Panc1 (cell line): ENCODE data around the gene TRIM44. TPM values are rescaled to one million over a fixed set of nuclear protein-coding genes. Genes with fewer than 3 reads are reported as not detected.

Experiments
- ATAC-seq: fragments of 200-7000 bp; cut with Tn5 transposase; 2 replicates; pipeline ENCODE4 v1.9.1; 2020; ENCODE audit warnings: mild to moderate bottlenecking, moderate library complexity
- BruUV-seq: library from RNA; stranded (reverse); fragments of 400-500 nt; replicated peaks from 2 replicates; lab custom pipeline; 2021; lab: Mats Ljungman, UMichigan
- CTCF ChIA-PET: fragments of 300-600 bp; sonication (Branson Sonifier 250); formaldehyde crosslinking; loops from one replicate; lab custom pipeline; 2022; ENCODE audit warnings: antibody characterized with exemption; lab: Charles Lee
- POLR2A ChIA-PET: fragments of 300-600 bp; sonication (Branson Sonifier 250); formaldehyde crosslinking; loops from one replicate; lab custom pipeline; 2022; ENCODE audit warnings: antibody characterized with exemption; lab: Charles Lee
- DNase-seq: peaks from one replicate; pipeline ENCODE4 v3.0.0-alpha.2; 2010; ENCODE audit warnings: low read depth, low spot score
- H3K27ac ChIP-seq: 2 replicates; pipeline ENCODE4 v1.5.1; 2011; ENCODE audit warnings: mild to moderate bottlenecking, low read length, inconsistent platforms
- H3K27me3 ChIP-seq: fragments of 200-500 bp; sonication (Bioruptor generic); 2 replicates; pipeline ENCODE4 v1.6.0; 2014; ENCODE audit warnings: low read length, inconsistent platforms; ENCODE audit not compliant: control insufficient read depth, insufficient read depth
- H3K36me3 ChIP-seq: fragments of 200-500 bp; sonication (Bioruptor generic); 2 replicates; pipeline ENCODE4 v1.5.1; 2014; ENCODE audit warnings: inconsistent platforms, mild to moderate bottlenecking, low read length, moderate library complexity; ENCODE audit not compliant: control insufficient read depth, insufficient read depth
- H3K4me1 ChIP-seq: 2 replicates; pipeline ENCODE4 v1.5.1; 2011; ENCODE audit warnings: inconsistent platforms, mild to moderate bottlenecking, low read length, moderate library complexity; ENCODE audit not compliant: control insufficient read depth, insufficient read depth
- H3K4me3 ChIP-seq, 2 experiments: 2 replicates each; pipeline ENCODE4 v1.5.1; 2011 to 2012; ENCODE audit warnings: low read depth in 2 of 2, low read length in 2 of 2, mild to moderate bottlenecking in 2 of 2, inconsistent platforms in 1 of 2, moderate library complexity in 1 of 2
- H3K9me3 ChIP-seq: fragments of 200-500 bp; sonication (Bioruptor generic); 2 replicates; pipeline ENCODE4 v1.5.1; 2014; ENCODE audit warnings: low read depth, mild to moderate bottlenecking, inconsistent platforms, low read length, moderate library complexity; ENCODE audit not compliant: control insufficient read depth, insufficient read depth
- POLR2AphosphoS5 ChIP-seq: IDR thresholded peaks from 2 replicates; pipeline ENCODE4 v1.6.1; 2012; ENCODE audit warnings: mild to moderate bottlenecking, low read depth, low read length, moderate library complexity
- REST ChIP-seq, 2 experiments: IDR thresholded peaks; 2 replicates each; pipeline ENCODE4 v1.6.1; 2011 to 2012; ENCODE audit warnings: low read depth in 2 of 2, control low read depth in 1 of 2, low read length in 1 of 2, mild to moderate bottlenecking in 1 of 2, moderate library complexity in 1 of 2; ENCODE audit not compliant: insufficient read depth in 1 of 2
- SIN3A ChIP-seq: IDR thresholded peaks from 2 replicates; pipeline ENCODE4 v1.6.1; 2012; ENCODE audit warnings: low read depth, mild to moderate bottlenecking, low read length, moderate library complexity, borderline replicate concordance; ENCODE audit not compliant: insufficient read depth
- TCF7L2 ChIP-seq: IDR thresholded peaks from 2 replicates; pipeline ENCODE4 v1.6.1; 2011; ENCODE audit warnings: mild to moderate bottlenecking, low read depth, low read length, inconsistent platforms
- in situ Hi-C: cut with HindIII; loops from 2 replicates; pipeline ENCODE4 v1.10.0; 2016; ENCODE audit warnings: low sequenced_read_pairs, low pct_unique_long_range_greater_than_20kb
- intact Hi-C: fragments of 100-400 bp; cut with micrococcal nuclease; formaldehyde crosslinking; loops from one replicate; pipeline ENCODE4 v1.10.0; 2022; ENCODE audit not compliant: unreplicated experiment
- total RNA-seq: library from RNA; stranded (reverse); gene quantifications from one replicate; pipeline ENCODE4 v1.2.1, GENCODE V29; 2021; ENCODE audit not compliant: unreplicated experiment
- TF ChIP-seq, protein P1 (sequence below): fragments of 450-650 bp; IDR thresholded peaks from 2 replicates; pipeline ENCODE4 v1.5.1; 2017; ENCODE audit warnings: mild to moderate bottlenecking

TRIM44 gene
- total RNA-seq, 1 experiment from 2014 or later = 80.3 TPM

- no peaks in the 10 kb centered on the region for H3K36me3 ChIP-seq
- intact Hi-C loops = no loop called here
- BruUV-seq = no TSS peak
- H3K27me3 ChIP-seq = no peaks in the 10 kb centered on the region; the same call in 1 of the 2 replicates
- H3K4me1 ChIP-seq = no peaks in the 10 kb centered on the region
- no peak for TF ChIP-seq TCF7L2
- DNase-seq (no peak), ATAC-seq (no peak)
- H3K9me3 ChIP-seq = no peaks in the 10 kb centered on the region
- no peak overlapping the region for H3K27ac ChIP-seq
- POLR2A ChIA-PET = no interaction called here
- in situ Hi-C loops = no loop called here
- H3K4me3 ChIP-seq = no peak overlapping the region
- CTCF ChIA-PET = no interaction called here
Measured at GRCh38 chr11:35641171-35641897, 21.2 kb upstream of the TRIM44 start.

GRCh38 chr11:35641964-35642363 lies 20.6 kb upstream of the TRIM44 start:
- in situ Hi-C loops (no loop called here), intact Hi-C loops (no loop called here)
- Histone ChIP-seq H3K27ac (no peak overlapping the region), H3K4me1 (no peaks in the 10 kb centered on the region), H3K36me3 (no peaks in the 10 kb centered on the region), H3K9me3 (no peaks in the 10 kb centered on the region), H3K27me3 (no peaks in the 10 kb centered on the region; the same call in 1 of the 2 replicates), H3K4me3 (no peak overlapping the region)
- ATAC-seq (no peak), DNase-seq (no peak)
- TF ChIP-seq, protein P1, sequence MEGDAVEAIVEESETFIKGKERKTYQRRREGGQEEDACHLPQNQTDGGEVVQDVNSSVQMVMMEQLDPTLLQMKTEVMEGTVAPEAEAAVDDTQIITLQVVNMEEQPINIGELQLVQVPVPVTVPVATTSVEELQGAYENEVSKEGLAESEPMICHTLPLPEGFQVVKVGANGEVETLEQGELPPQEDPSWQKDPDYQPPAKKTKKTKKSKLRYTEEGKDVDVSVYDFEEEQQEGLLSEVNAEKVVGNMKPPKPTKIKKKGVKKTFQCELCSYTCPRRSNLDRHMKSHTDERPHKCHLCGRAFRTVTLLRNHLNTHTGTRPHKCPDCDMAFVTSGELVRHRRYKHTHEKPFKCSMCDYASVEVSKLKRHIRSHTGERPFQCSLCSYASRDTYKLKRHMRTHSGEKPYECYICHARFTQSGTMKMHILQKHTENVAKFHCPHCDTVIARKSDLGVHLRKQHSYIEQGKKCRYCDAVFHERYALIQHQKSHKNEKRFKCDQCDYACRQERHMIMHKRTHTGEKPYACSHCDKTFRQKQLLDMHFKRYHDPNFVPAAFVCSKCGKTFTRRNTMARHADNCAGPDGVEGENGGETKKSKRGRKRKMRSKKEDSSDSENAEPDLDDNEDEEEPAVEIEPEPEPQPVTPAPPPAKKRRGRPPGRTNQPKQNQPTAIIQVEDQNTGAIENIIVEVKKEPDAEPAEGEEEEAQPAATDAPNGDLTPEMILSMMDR = no peak
- TF ChIP-seq REST (IDR thresholded peaks at IDR 0.05; ENCODE audit: insufficient read depth in 1 of 2, low read depth in 2 of 2, low read length in 1 of 2) (no peak), TCF7L2 (no peak), SIN3A (no peak), POLR2AphosphoS5 (no peak)
- no TSS peak for BruUV-seq
- POLR2A ChIA-PET = no interaction called here
- CTCF ChIA-PET = no interaction called here

DNA sequence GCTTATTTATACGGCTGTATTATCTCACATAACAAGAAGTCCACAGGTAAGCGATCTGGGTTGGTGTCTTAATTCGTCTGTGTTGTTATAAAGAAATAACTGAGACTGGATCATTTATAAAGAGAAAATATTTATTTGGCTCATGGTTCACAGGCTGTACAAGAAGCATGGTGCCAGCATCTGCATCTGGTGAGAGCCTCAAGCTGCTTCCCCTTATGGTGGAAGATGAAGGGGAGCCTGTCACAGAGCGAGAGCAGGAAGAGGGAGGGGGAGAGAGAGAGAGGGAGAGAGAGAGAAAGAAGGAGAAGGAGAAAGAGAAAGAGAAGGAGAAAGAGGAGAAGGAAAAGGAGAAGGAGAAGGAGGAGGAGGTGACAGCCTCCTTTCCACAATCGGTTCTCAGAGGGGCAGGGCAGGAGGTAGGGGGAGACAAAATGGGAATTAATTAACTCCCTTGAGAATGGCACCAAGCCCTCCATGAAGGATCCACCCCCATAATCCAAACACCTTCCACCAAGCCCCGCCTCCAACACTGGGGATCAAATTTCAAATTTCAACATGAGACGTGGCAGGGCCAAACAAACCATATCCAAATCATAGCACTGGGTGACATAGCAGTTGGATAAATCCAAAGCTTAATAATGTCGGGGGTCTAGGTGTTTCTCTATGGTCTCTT lies 15.0 kb upstream of the TRIM44 start:
- DNase-seq (no peak), ATAC-seq (no peak)
- in situ Hi-C loops (no loop called here), intact Hi-C loops (no loop called here)
- Histone ChIP-seq H3K27me3 (no peaks in the 10 kb centered on the region), H3K9me3 (no peaks in the 10 kb centered on the region), H3K4me3 (no peak overlapping the region), H3K27ac (no peak overlapping the region), H3K36me3 (no peaks in the 10 kb centered on the region), H3K4me1 (no peaks in the 10 kb centered on the region)
- CTCF ChIA-PET = no interaction called here
- POLR2A ChIA-PET = no interaction called here
- BruUV-seq = no TSS peak
- TF ChIP-seq, protein P1 = no peak
- TF ChIP-seq SIN3A (no peak), TCF7L2 (no peak)
